ENCODE measurements around the gene TIMP3. TPM values are rescaled to one million over a fixed set of nuclear protein-coding genes. Genes with fewer than 3 reads are reported as not detected.

The TIMP3 gene
- total and polyA plus RNA-seq, 5 experiments from 2014 or later = 0.10 TPM; not detected in 4

DNA sequence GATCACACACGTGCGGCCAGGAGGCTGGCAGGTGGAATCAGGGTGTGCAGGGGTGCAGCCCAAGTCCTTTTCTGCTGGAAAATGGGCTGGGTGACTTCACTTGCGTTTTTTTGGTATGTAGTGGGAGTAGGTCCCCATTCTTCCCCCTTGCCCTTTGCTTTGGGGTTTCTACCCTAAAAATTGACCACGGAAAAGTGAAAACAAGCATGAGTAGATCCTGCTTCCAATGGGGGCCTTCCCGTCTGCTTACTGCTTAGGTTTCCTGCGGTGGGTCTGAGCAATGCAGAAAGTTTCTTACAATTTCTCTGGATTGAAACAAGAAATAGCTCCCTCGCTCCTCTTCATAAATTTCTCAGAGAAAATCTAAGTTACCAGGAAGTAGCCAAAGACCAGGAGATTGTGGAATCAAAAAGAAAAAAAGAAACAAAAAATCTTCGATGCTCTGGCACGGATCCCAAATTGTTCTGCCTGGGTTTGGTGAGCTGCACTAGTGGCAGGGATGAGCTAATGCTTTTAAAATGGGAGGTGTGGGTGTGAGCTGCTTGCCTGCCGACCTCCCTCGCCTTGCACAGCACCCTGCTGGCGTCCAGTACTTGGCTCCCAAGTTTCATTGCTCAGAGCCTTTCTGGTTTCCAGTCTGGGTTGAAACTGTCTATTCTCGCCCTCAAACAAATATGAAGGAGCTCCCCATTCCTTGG lies 2.4 kb downstream of the TIMP3 start:
- Mint-ChIP-seq H3K27me3 (peaks cover 32 to 73% (median 56%) of the 10 kb centered on the region in 5 donors), H3K4me3 (no peak overlapping the region), H3K27ac (no peak overlapping the region), H3K4me1 (peaks cover 2 to 20% (median 5%) of the 10 kb centered on the region in 4 donors), H3K36me3 (no peaks in the 10 kb centered on the region), H3K9me3 (peaks cover 0 to 2% (median 0%) of the 10 kb centered on the region in 9 donors)
- ATAC-seq (no peak), DNase-seq (no peak)
- POLR2A ChIA-PET = interaction anchor here (0.6 kb wide), 1 partner anchor 149 kb away, joined by 3 read pairs; no protein-coding TSS in a partner anchor

DNA sequence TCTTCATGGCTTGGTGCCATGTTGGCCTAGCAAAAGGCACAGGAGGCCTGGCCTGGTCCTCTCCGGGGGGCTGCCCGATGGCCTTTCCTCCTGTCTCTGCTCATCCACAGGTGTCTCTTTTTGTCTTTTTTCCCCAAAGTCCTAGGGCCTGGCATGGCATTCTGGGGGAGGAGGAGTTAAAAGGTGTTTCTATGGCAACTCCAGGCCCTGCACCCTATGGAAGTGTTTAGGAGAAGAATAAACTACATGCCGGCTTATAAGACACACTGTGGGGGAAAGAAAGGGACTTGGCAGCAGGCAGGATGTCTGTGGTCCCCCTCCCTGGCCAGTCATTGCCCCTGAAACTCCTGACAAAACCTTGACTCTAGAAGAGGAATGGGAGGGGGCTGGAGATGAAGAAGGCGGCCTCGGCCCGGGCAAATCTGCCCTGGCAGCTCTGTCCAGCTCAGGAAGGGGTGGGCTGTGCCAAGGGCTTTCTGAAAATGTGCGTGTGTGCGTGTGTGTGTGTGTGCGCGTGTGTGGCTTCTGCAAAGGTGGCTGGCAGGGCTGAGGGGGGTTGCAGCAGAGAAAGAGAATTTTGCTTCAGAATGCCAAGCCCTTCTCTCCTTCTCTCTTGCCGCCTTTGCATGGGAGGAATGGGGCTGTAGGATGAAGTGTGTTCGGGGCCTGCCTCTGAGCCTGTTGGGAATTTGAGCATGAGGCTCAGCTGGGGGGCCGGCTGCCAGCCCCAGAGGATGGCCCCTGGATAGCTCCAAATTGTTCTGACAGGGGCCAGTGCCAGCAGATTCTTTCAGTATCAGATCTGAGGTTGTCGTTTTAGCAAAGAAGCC lies 3.2 kb downstream of the TIMP3 start:
- DNase-seq (no peak), ATAC-seq (no peak)
- no peak overlapping the region for H3K27ac Mint-ChIP-seq
- H3K4me1 Mint-ChIP-seq = peaks cover 2 to 20% (median 5%) of the 10 kb centered on the region in 4 donors
- H3K9me3 Mint-ChIP-seq = peaks cover 0 to 2% (median 0%) of the 10 kb centered on the region in 9 donors
- H3K36me3 Mint-ChIP-seq = no peaks in the 10 kb centered on the region
- no peak overlapping the region for H3K4me3 Mint-ChIP-seq
- POLR2A ChIA-PET = no interaction called here
- H3K27me3 Mint-ChIP-seq = peaks cover 31 to 64% (median 50%) of the 10 kb centered on the region in 5 donors

DNA sequence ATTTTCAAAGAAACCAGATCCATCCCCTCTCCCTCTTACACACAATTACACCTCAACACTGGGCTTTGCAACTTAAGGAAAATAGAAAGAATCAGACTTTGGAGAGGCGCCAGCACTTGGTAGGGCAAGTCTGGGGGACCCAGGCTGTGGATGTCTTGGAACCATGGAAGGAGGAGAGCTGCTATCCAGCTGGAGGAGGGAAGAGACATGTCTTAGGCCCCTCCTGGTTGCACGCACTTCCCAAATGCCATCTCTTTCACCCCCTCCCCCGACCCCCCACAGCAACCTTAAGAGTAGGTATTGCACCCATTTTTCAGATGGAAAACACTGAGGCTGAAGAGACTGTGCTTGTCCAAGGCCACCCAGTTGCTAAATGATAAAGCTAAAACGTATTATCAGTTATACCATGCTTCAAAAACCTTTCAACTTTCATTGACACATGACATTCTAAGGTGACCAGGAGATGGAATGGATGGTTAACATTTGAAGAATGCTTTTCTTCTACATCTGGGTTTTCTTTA lies 3.9 kb downstream of the TIMP3 start:
- POLR2A ChIA-PET = no interaction called here
- DNase-seq (no peak), ATAC-seq (no peak)
- Mint-ChIP-seq H3K4me3 (no peak overlapping the region), H3K36me3 (no peaks in the 10 kb centered on the region), H3K27me3 (peaks cover 27 to 58% (median 43%) of the 10 kb centered on the region in 5 donors), H3K9me3 (peaks cover 0 to 2% (median 0%) of the 10 kb centered on the region in 9 donors), H3K27ac (no peak overlapping the region), H3K4me1 (peaks cover 2 to 20% (median 5%) of the 10 kb centered on the region in 4 donors)

DNA sequence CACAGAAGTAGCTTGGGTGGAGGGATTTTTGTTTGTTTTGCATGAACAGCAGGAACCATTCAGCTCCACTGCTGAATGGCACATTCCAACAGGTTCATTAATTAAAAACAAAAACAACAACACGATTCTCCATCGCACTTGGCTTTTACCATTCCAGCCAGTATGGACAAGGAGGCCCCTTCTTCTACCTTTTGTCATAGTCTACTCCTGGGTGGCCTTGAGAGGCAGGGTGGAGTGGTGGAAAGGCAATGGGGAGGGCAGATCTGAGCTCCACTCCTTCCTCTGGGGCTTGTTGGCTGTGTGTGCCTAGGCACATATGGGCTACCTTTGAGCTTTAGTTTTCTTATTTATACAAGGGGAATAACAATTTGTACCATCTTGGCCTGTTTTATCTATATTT lies 4.8 kb downstream of the TIMP3 start:
- H3K4me1 Mint-ChIP-seq = peaks cover 0 to 14% (median 3%) of the 10 kb centered on the region in 4 donors
- POLR2A ChIA-PET = no interaction called here
- H3K27me3 Mint-ChIP-seq = peaks cover 22 to 52% (median 40%) of the 10 kb centered on the region in 5 donors
- H3K27ac Mint-ChIP-seq = no peak overlapping the region
- no peak overlapping the region for H3K4me3 Mint-ChIP-seq
- DNase-seq = no peak
- no peak for ATAC-seq
- no peaks in the 10 kb centered on the region for H3K36me3 Mint-ChIP-seq
- peaks cover 0 to 2% (median 0%) of the 10 kb centered on the region in 9 donors for H3K9me3 Mint-ChIP-seq

DNA sequence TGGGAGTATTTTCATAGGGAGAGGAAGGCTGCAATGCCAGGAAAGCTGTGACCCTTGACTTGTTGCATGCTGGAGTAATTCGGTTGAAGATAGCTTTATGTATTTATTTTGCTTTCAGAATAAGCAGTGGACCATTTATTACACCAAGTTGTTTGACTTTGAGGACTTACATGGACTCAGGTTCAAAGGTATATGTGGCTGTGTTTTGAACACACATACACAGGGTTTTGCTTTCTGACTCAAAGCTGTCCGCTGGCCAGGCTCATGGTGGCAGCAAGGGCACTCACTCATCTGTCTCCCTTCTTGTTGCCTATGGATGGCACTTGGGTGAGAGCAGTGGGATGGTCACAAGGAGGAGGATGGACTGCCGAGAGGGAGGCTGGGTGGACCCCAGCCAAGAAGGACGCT lies 6.5 kb downstream of the TIMP3 start:
- Mint-ChIP-seq H3K9me3 (no peaks in the 10 kb centered on the region), H3K36me3 (no peaks in the 10 kb centered on the region), H3K27ac (no peak overlapping the region)

DNA sequence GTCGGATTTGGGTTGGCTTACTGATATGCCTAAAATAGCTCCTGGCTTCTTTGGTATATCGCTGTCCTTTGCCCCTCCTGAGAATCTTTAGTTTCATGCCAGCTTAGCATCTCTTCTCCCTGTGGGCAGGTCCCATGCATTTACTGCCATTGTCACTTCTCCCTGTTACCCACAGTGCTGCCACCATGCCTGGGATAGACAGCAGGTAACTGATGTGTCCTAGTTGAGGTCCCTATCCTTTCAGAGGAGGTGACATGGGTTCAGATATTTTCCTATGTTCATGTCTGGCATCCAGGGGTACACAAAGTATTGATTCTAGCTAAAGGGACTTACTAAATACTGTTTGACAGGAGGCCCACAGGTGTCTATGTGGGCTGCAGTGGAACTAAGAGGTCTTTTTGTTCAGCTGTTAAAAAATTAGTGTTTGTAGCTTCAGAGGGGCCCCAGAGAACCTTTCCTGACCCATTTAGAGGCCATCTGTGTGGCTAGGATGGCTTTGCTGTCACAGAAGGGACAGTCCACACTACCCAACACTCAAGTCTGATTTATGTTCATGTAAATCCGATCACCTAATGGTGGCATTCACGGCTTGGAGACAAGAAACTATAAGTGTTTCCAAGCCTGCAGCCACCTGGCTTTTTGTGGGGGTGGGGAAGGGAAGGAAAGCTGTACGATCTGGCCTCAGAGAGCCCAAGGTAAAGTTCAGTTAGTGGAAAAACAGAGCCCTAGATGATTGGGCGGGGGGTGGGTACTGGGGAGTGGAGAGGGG lies 8.5 kb downstream of the TIMP3 start:
- POLR2A ChIA-PET = no interaction called here
- no peak overlapping the region for H3K27ac Mint-ChIP-seq
- no peaks in the 10 kb centered on the region for H3K36me3 Mint-ChIP-seq
- no peak overlapping the region for H3K4me3 Mint-ChIP-seq
- DNase-seq (no peak), ATAC-seq (no peak)
- peaks cover 6 to 22% (median 16%) of the 10 kb centered on the region in 5 donors for H3K27me3 Mint-ChIP-seq
- H3K4me1 Mint-ChIP-seq = peaks cover 0 to 2% (median 0%) of the 10 kb centered on the region in 4 donors
- H3K9me3 Mint-ChIP-seq = no peaks in the 10 kb centered on the region

More for the DNA sequence above, 6.5 kb downstream of the TIMP3 start:
- POLR2A ChIA-PET = no interaction called here
- ATAC-seq = no peak
- DNase-seq = no peak
- Mint-ChIP-seq H3K27me3 (peaks cover 16 to 41% (median 29%) of the 10 kb centered on the region in 5 donors), H3K4me3 (no peak overlapping the region), H3K4me1 (peaks cover 0 to 1% (median 0%) of the 10 kb centered on the region in 4 donors)

DNA sequence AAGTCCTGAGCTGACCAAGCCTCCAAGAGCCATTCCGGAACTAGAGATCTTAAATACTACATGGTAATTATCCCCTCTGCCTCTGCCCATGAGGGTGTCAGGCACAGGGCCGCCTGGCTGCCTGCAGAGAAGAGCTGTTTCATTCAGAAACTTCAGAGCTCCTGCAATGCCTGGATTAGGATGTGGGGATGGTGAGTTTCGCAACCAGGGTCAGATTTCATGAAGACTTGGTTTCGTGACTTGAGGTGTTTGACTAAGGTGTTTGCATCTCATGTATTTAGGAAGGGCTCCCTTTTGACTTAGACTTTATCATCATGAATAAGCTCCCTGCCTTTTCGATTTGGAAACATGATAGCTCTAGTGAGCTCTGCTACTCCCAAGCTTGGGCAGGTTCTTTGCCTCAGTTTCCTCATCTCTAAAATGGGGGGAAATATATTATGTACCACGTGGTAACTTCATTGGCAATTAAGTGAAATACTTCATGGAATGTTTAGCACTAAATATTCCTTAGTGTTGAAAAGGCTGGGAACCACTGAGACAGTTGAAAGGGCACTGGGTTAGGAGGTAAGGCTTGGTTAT lies 9.1 kb downstream of the TIMP3 start:
- Mint-ChIP-seq H3K36me3 (no peaks in the 10 kb centered on the region), H3K4me1 (peaks cover 0 to 2% (median 0%) of the 10 kb centered on the region in 4 donors), H3K27me3 (peaks cover 3 to 17% (median 10%) of the 10 kb centered on the region in 5 donors), H3K27ac (no peak overlapping the region), H3K9me3 (no peaks in the 10 kb centered on the region), H3K4me3 (no peak overlapping the region)
- ATAC-seq = no peak
- POLR2A ChIA-PET = no interaction called here
- no peak for DNase-seq

DNA sequence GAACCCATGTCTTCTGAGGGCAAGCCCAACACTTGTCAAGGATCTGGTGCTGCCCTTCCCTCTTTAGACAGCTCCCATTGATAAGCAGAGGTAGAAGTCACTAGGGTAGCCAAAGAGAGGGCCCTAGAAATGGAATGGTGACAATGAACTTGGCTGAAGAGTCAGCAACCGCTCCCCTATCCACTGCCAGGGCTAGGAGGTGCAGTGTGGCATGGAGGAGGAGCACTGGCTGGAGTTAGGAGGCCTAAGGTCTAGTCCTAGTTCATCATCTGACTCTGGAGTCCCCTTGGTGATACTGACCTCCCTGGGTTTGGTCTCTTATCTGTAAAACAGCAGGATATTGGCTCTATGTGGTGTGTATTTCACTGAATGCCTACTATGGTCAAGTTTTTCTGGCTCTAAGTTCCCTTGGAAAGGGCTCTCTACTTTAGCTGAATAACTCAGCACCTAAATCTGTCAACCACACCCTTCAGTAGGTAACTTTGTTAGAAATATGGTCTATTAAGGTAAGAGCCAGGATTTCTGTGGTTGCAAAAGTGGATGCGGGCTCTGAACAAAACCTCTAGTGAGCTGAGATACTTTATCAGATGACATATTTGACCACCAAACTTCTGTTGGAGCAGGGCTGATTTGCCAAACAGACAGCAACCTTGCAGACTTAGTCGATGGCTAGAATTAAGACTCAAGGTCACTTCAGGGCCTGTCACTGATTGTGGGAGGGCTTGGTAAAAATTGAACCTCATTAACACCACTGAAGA lies 10.5 kb downstream of the TIMP3 start:
- Mint-ChIP-seq H3K27ac (no peak overlapping the region), H3K4me1 (peaks cover 0 to 2% (median 0%) of the 10 kb centered on the region in 4 donors), H3K36me3 (no peaks in the 10 kb centered on the region), H3K4me3 (no peak overlapping the region), H3K27me3 (peaks cover 0 to 15% (median 3%) of the 10 kb centered on the region in 5 donors), H3K9me3 (no peaks in the 10 kb centered on the region)
- POLR2A ChIA-PET = no interaction called here
- no peak for DNase-seq
- no peak for ATAC-seq

DNA sequence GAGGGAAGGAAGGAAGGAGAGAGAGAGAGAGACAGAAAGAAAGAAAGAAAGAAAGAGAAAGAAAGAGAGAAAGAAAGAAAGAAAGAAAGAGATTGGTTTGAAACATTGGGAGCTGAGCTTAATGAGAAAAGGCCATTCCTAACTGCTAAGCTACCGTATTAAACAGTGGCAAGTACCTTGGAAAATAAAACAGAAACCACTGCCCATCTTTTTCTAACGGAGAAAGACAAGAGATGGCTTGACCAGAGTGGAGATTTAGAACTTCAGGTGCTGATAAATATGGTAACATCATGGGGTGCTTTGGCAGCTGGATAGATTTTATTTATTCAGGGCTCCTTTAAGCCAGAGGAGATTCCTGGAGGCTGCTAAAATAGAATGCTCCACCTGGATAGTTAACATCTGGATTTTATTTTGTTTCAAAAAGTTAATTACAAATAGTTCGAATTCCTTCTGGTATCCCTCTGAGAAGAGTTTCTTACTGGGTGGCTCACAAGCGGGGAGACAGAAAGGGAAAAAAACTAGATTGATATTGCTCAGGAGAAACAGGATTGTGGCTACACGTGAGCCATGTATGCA lies 12.9 kb downstream of the TIMP3 start:
- Mint-ChIP-seq H3K27ac (no peak overlapping the region), H3K4me1 (peaks cover 0 to 2% (median 0%) of the 10 kb centered on the region in 4 donors), H3K4me3 (no peak overlapping the region), H3K9me3 (no peaks in the 10 kb centered on the region), H3K36me3 (no peaks in the 10 kb centered on the region), H3K27me3 (peaks cover 0 to 7% (median 1%) of the 10 kb centered on the region in 5 donors)
- ATAC-seq (no peak), DNase-seq (no peak)
- POLR2A ChIA-PET = no interaction called here

DNA sequence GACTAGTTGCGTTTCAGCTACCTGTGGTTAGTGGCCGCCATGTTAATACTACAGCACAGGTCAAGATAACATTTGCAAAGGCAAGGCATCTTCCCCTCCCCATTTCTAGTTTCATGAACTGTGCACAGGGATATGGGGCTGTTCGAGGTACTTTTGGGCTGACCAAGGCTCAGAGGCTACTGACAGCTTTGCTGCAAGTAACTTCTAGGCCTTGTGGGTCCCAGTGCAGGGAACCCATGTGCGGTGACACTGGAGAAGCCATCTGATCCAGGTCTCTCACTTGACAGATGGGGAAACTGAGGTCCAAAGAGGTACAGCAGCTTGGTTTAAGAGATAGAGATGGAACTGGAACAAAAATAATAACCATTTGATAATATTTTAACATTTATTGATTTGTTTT lies 13.6 kb downstream of the TIMP3 start:
- peaks cover 0 to 7% (median 1%) of the 10 kb centered on the region in 5 donors for H3K27me3 Mint-ChIP-seq
- no peaks in the 10 kb centered on the region for H3K9me3 Mint-ChIP-seq
- ATAC-seq = no peak
- H3K36me3 Mint-ChIP-seq = no peaks in the 10 kb centered on the region
- peaks cover 0 to 2% (median 0%) of the 10 kb centered on the region in 4 donors for H3K4me1 Mint-ChIP-seq
- POLR2A ChIA-PET = no interaction called here
- no peak overlapping the region for H3K27ac Mint-ChIP-seq
- no peak overlapping the region for H3K4me3 Mint-ChIP-seq
- no peak for DNase-seq

DNA sequence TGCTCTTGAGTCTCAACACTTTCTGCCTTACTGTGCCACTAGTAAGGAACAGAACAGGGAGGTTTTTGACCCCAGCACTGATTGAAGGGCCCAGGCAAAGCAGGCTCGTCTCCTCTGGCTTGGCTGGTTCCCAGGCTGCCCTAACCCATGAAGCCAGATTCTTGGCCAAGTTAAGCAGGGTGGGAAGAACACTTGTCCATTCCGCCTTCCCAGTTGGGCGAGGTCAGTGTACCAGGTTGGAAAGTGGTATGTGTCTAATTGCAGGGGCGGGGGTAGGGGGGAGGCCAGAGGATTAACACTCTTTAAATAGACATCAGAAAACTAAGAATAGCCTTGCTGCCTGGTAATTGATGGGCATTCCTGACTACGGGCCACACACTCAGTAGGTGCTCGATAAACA lies 14.4 kb downstream of the TIMP3 start:
- ATAC-seq (no peak), DNase-seq (no peak)
- POLR2A ChIA-PET = no interaction called here
- no peaks in the 10 kb centered on the region for H3K36me3 Mint-ChIP-seq
- H3K27me3 Mint-ChIP-seq = peaks cover 0 to 5% (median 1%) of the 10 kb centered on the region in 5 donors
- no peak overlapping the region for H3K4me3 Mint-ChIP-seq
- H3K9me3 Mint-ChIP-seq = no peaks in the 10 kb centered on the region
- peaks cover 0 to 2% (median 0%) of the 10 kb centered on the region in 4 donors for H3K4me1 Mint-ChIP-seq
- no peak overlapping the region for H3K27ac Mint-ChIP-seq
